Activated naive CD4-positive, alpha-beta T cell treated with anti-CD3 and anti-CD28 coated beads, Interleukin-2, amount 50 U/mL, for 24 hours (primary cell): Measurements from ENCODE around the gene MED14.

ENCODE experiments used
- H3K27ac Mint-ChIP-seq: one replicate; pipeline ENCODE4 v1.8.0; 2021; ENCODE audit warnings: mild to moderate bottlenecking, mixed read lengths
- H3K27me3 Mint-ChIP-seq: one replicate; pipeline ENCODE4 v1.8.0; 2021; ENCODE audit warnings: mixed read lengths
- H3K36me3 Mint-ChIP-seq: one replicate; pipeline ENCODE4 v1.8.0; 2021; ENCODE audit warnings: mixed read lengths
- H3K4me1 Mint-ChIP-seq: one replicate; pipeline ENCODE4 v1.8.0; 2021; ENCODE audit warnings: mixed read lengths
- H3K4me3 Mint-ChIP-seq: one replicate; pipeline ENCODE4 v1.8.0; 2021; ENCODE audit warnings: mild to moderate bottlenecking, mixed read lengths
- H3K9me3 Mint-ChIP-seq: one replicate; pipeline ENCODE4 v1.8.0; 2021; ENCODE audit warnings: mixed read lengths

Gene MED14

GRCh38 chrX:40615976-40616375, 119.4 kb downstream of the MED14 start:
- Mint-ChIP-seq H3K4me1 (no peaks in the 10 kb centered on the region), H3K27me3 (no peaks in the 10 kb centered on the region), H3K9me3 (no peaks in the 10 kb centered on the region), H3K27ac (no peak overlapping the region), H3K36me3 (no peaks in the 10 kb centered on the region), H3K4me3 (no peak overlapping the region)

- Mint-ChIP-seq H3K27me3 (no peaks in the 10 kb centered on the region), H3K9me3 (no peaks in the 10 kb centered on the region), H3K27ac (no peak overlapping the region), H3K36me3 (no peaks in the 10 kb centered on the region), H3K4me1 (no peaks in the 10 kb centered on the region), H3K4me3 (no peak overlapping the region)
These were observed 122.8 kb downstream of the MED14 start for GRCh38 chrX:40612511-40612910.

- H3K9me3 Mint-ChIP-seq, result no peaks in the 10 kb centered on the region
- H3K27ac Mint-ChIP-seq, result no peak overlapping the region
- no peak overlapping the region for H3K4me3 Mint-ChIP-seq
- no peaks in the 10 kb centered on the region for H3K27me3 Mint-ChIP-seq
- H3K4me1 Mint-ChIP-seq, result no peaks in the 10 kb centered on the region
- H3K36me3 Mint-ChIP-seq, result no peaks in the 10 kb centered on the region
These were observed 128.0 kb downstream of the MED14 start for GRCh38 chrX:40607381-40607780.

- Mint-ChIP-seq H3K4me1 (no peaks in the 10 kb centered on the region), H3K36me3 (peaks cover 1% of the 10 kb centered on the region), H3K27me3 (no peaks in the 10 kb centered on the region), H3K9me3 (no peaks in the 10 kb centered on the region), H3K27ac (no peak overlapping the region), H3K4me3 (no peak overlapping the region)
These were observed 131.9 kb downstream of the MED14 start for GRCh38 chrX:40603446-40603845.
